T-helper 9 cell (primary cell): Measurements from ENCODE around the gene FAR1.

Source experiments
- DNase-seq: peaks from one replicate; pipeline ENCODE4 v3.0.0-alpha.2; 2020

Gene FAR1

DNA sequence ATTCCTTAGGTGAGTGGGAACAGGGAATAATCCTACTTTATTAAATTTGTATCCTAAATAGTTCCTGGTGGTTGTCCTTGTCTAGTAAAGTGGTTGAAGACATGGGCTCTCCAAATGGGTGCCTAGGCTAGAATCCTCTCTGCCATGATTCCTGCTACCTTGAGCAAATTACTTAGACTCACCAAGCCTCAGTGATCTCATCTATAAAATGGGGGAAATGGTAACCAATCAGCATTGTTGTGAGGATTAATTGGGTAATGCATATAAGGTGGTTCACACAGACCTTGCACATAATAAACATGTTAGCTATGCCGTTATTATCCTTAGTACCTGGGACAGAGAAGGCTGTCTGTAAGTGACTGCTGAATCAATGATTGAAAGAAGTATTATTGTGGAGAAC, 109.9 kb downstream of the FAR1 start:
- DNase-seq = no peak

DNA sequence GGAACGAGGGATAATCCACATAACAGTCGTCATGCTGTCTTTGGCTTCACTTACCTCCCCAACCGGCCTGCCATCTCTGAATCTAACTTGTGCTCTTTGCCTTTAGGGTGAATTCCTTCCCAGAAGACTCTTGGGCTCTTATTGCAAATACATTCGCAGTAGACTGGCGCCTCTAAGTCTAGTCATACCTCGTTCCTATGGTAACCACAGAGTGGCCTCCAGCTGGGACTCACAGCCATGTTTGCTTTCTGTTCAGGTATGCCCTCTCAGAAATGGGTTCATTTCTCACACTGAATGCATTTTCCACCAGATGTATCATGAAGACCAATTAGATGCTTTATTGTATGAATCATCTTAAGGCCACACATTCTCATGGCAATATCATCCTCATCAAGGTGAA, 112.7 kb downstream of the FAR1 start:
- DNase-seq = no peak
